ENCODE measurements around the gene MEI1.

DNA sequence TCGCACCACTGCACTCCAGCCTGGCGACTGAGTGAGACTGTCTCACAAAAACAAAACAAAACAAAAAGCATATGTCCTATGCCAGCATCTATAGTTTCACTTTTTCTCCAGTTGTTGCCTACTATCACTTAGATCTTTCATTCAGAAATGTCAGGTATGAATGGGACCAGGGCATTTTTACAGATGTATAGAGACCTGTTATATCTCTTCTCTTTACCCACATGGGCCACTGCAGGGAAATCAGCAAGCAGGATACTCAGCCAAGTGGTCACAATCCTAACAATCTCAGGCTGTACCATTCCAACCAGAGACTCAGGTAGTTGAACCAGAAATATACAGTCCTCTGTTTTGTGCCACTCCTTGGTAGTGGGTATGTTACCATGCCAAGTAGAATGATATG, 117.6 kb downstream of the MEI1 start:
- TF ChIP-seq, protein P1, sequence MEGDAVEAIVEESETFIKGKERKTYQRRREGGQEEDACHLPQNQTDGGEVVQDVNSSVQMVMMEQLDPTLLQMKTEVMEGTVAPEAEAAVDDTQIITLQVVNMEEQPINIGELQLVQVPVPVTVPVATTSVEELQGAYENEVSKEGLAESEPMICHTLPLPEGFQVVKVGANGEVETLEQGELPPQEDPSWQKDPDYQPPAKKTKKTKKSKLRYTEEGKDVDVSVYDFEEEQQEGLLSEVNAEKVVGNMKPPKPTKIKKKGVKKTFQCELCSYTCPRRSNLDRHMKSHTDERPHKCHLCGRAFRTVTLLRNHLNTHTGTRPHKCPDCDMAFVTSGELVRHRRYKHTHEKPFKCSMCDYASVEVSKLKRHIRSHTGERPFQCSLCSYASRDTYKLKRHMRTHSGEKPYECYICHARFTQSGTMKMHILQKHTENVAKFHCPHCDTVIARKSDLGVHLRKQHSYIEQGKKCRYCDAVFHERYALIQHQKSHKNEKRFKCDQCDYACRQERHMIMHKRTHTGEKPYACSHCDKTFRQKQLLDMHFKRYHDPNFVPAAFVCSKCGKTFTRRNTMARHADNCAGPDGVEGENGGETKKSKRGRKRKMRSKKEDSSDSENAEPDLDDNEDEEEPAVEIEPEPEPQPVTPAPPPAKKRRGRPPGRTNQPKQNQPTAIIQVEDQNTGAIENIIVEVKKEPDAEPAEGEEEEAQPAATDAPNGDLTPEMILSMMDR (IDR thresholded peaks at IDR 0.05) = no peak
- TF ChIP-seq POLR2A (IDR thresholded peaks at IDR 0.05) = no peak
